ENCODE data around the gene UQCC2. TPM values are rescaled to one million over a fixed set of nuclear protein-coding genes. Genes with fewer than 3 reads are reported as not detected.

Gene UQCC2
- total and polyA plus RNA-seq, 7 donors: 118 to 184 (median 141) TPM

GRCh38 chr6:33723371-33724085 lies 12.0 kb upstream of the UQCC2 start:
- H3K4me3 ChIP-seq: no peak overlapping the region
- intact Hi-C loops (cut with DNase I): no loop called here
- ATAC-seq: no peak
- WGBS, 3 donors: 31 to 41% (median 34%) methylated on average over 3 of the region's 3 CpGs
- TF ChIP-seq CTCF (IDR thresholded peaks at IDR 0.05): no peak
- H3K27me3 ChIP-seq (ENCODE audit: insufficient read depth in 3 of 3, low read length in 2 of 3): no peaks in the 10 kb centered on the region
- DNase-seq: no peak
- H3K27ac ChIP-seq: peak overlapping the region; percentile 36
- peaks cover 22% of the 10 kb centered on the region for H3K4me1 ChIP-seq
- no peaks in the 10 kb centered on the region for H3K9me3 ChIP-seq
- peaks cover 3 to 71% of the 10 kb centered on the region in 2 donors for H3K36me3 ChIP-seq (ENCODE audit: insufficient read depth in 1 of 2, low read depth in 1 of 2)

GRCh38 chr6:33722103-33722623 lies 10.7 kb upstream of the UQCC2 start:
- no peak for TF ChIP-seq CTCF (IDR thresholded peaks at IDR 0.05)
- peak overlapping the region; percentile 6 for H3K27ac ChIP-seq
- DNase-seq (no peak), ATAC-seq (no peak)
- no peaks in the 10 kb centered on the region for H3K9me3 ChIP-seq
- no peak overlapping the region for H3K4me3 ChIP-seq
- WGBS, 3 donors: 61 to 76% (median 72%) methylated on average over 5 of the region's 5 CpGs
- no peaks in the 10 kb centered on the region for H3K27me3 ChIP-seq (ENCODE audit: insufficient read depth in 3 of 3, low read length in 2 of 3)
- peaks cover 3 to 58% of the 10 kb centered on the region in 2 donors for H3K36me3 ChIP-seq (ENCODE audit: insufficient read depth in 1 of 2, low read depth in 1 of 2)
- intact Hi-C loops (cut with DNase I): no loop called here
- peaks cover 10% of the 10 kb centered on the region for H3K4me1 ChIP-seq

DNA sequence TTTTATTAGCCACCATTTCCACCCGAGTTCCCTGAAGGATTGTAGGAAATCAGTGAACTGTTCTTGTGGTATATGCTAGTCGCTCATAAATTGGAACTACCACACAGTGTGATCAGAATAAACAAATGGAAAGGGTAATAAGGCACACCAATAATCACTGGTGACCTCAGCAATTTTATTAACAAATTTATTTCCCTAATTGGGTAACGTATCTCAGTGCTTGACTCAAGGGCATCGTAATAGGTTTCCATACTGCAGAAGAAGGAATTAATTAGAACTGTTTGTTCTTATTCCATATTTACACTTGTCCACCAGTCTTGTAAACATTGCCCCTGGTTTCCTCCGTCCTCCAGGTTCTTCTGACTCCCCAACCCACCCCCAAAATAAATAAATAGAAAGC lies 10.0 kb upstream of the UQCC2 start:
- H3K9me3 ChIP-seq: no peaks in the 10 kb centered on the region
- no peak for TF ChIP-seq CTCF (IDR thresholded peaks at IDR 0.05)
- ATAC-seq (no peak), DNase-seq (no peak)
- H3K4me1 ChIP-seq: peaks cover 6% of the 10 kb centered on the region
- intact Hi-C loops (cut with DNase I): no loop called here
- peak overlapping the region; percentile 69 for H3K27ac ChIP-seq
- no peak overlapping the region for H3K4me3 ChIP-seq
- peaks cover 3 to 52% of the 10 kb centered on the region in 2 donors for H3K36me3 ChIP-seq (ENCODE audit: insufficient read depth in 1 of 2, low read depth in 1 of 2)
- H3K27me3 ChIP-seq (ENCODE audit: insufficient read depth in 3 of 3, low read length in 2 of 3): no peaks in the 10 kb centered on the region
- 51 to 87% (median 77%) methylated on average over 5 of the region's 5 CpGs for WGBS, 3 donors

- DNase-seq: no peak
- H3K27me3 ChIP-seq (ENCODE audit: insufficient read depth in 3 of 3, low read length in 2 of 3): no peaks in the 10 kb centered on the region
- H3K4me1 ChIP-seq: peaks cover 6% of the 10 kb centered on the region
- H3K9me3 ChIP-seq: no peaks in the 10 kb centered on the region
- peak; percentile 0 to 6 (median 3) for ATAC-seq
- intact Hi-C loops (cut with DNase I): no loop called here
- WGBS, 3 donors: 83 to 90% (median 86%) methylated on average over 1 of the region's 1 CpG
- peaks cover 1 to 47% of the 10 kb centered on the region in 2 donors for H3K36me3 ChIP-seq (ENCODE audit: insufficient read depth in 1 of 2, low read depth in 1 of 2)
- H3K27ac ChIP-seq: peak overlapping the region; percentile 69
- no peak overlapping the region for H3K4me3 ChIP-seq
- TF ChIP-seq CTCF (IDR thresholded peaks at IDR 0.05): no peak
Measured at GRCh38 chr6:33720998-33721397, 9.5 kb upstream of the UQCC2 start.

Measured in psoas muscle (tissue), 8 donors.